SW 1271 (cell line): ENCODE results near the gene CTAG1B.
A peak's percentile ranks its signal among the peaks of the same experiment; 100 is the strongest.
"Not testable (repeated sequence)": the region's sequence is repeated elsewhere in the genome, so short reads cannot be mapped to it uniquely, and the experiment has no call there.

Experiments
- DNase-seq, 2 experiments: peaks; one replicate each; lab custom pipeline; 2025; lab: John Stamatoyannopoulos, UW

Gene CTAG1B

DNA sequence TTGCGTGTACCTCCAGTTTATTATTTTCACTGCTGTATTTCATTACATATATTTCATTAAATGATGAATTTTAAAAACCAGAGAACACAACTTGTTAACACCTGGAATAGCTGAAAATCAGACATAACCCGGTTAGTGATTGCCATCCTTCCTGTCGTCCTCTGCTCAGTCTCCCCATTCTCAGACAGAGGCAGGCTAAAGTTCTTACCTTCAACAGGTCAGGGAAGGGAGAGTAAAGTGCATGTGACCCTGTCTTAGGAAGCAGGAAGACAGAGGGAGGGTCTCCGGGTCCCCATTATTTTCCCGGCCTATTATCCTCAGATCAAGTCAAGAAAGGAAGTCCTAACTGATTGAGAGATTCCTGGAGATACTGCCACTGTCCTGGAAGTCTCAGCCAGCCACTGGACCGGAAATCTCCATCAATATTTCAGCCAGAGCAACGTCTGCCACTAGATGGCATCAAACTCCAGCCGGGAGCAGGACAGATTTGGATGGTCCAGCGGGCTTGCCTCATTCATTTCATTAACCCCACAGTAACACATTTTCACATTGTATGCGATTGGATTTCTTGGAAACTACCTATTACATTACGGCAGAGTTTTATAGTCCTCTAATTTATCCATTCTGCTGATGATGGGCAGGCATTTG lies 1.8 kb upstream of the CTAG1B start:
- not testable (repeated sequence) for DNase-seq

GRCh38 chrX:154613586-154613985 lies 5.5 kb downstream of the CTAG1B start:
- DNase-seq, result not testable (repeated sequence)

- not testable (repeated sequence) for DNase-seq
Observed at GRCh38 chrX:154611146-154611545, 7.9 kb downstream of the CTAG1B start.

DNA sequence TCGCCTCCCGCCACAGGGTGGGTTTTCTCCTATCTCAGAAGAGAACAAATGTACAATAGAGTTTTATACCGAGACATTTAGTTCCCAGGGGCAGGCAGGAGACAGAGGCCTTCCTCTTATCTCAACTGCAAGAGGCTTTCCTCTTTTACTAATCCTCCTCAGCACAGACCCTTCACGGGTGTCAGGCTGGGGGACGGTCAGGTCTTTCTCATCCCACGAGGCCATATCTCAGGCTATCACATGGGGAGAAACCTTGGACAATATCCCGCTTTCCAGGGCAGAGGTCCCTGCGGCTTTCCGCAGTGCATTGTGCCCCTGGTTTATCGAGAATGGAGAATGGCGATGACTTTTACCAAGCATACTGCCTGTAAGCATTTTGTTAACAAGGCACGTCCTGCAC lies 10.3 kb downstream of the CTAG1B start:
- not testable (repeated sequence) for DNase-seq

DNA sequence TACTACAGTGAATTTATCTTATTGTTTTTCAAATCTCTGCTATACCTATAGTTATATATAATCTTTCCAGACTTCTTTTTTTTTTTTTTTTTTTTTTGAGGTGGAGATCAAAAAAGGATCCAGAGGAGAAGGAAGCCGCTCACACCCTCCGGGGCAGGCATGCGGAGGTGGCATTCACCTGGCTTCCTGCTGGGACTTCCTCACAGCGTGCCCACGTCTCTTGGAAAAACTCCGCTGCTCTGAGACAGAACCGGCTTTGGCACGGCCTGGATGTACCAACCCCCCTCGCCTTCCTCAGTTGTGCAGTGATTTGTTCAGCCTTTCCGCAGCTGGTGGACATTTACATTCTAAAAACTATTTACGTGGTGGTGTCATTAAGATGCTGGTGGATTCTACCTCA lies 11.1 kb downstream of the CTAG1B start:
- DNase-seq, result not testable (repeated sequence)

GRCh38 chrX:154607370-154607769 lies 11.7 kb downstream of the CTAG1B start:
- no peak for DNase-seq

GRCh38 chrX:154605566-154605965 lies 13.5 kb downstream of the CTAG1B start:
- no peak for DNase-seq

GRCh38 chrX:154603438-154604430 lies 15.3 kb downstream of the CTAG1B start:
- peak; percentile 52 to 86 for DNase-seq

GRCh38 chrX:154602766-154603437 lies 16.2 kb downstream of the CTAG1B start:
- DNase-seq, result no peak

- no peak for DNase-seq
Observed at GRCh38 chrX:154602226-154602625, 16.9 kb downstream of the CTAG1B start.

DNA sequence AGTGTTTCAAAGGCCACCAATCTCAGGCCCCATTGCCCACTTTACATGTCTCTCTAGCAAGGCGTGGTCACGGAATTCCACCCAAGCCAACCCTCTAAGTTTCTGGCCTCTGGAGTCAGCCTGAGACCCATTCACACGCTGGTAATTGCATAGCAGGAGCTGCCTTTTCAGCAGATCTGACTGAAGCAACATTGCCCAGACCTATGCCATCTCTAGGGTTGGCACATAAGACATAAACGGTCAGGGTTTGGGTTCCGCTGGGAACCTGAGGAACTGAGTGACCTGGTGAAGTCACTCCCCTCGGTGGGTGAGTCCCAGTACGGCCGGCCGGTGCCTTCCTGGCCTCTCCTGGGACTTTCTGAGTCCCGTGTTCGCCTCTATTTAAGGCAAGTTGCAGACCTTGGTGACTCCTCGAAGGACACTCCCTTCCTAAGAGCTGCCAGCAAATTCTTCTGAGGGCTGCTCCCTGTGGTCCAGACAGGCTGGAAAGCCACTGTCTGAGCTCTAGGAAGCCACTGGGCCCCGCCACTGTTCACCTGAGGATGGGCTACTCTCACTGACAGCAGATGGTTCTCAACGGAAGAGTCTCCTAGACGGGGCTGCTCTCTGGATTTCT lies 18.2 kb downstream of the CTAG1B start:
- DNase-seq, result no peak

DNA sequence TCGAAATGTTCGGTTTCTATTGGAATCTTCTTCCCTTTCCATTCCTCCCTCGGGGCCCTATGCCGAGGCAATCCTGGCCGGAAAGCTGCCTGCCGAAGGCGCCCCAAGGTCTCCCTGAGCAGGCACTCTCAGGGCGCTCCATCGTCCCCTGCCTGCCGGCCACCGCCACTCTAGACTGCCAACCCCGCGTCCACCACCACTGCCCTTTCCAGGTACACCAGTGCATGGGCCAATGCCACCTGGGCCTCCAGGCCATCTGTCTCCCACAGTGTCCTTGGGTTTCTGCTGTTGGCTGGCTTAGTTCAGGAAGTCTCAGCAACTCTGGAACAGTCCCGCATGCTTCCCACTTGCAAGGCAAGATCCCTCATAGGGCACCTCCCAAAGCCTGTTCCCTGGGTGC lies 19.6 kb downstream of the CTAG1B start:
- DNase-seq, result no peak

GRCh38 chrX:154598656-154599055 lies 20.4 kb downstream of the CTAG1B start:
- no peak for DNase-seq

DNA sequence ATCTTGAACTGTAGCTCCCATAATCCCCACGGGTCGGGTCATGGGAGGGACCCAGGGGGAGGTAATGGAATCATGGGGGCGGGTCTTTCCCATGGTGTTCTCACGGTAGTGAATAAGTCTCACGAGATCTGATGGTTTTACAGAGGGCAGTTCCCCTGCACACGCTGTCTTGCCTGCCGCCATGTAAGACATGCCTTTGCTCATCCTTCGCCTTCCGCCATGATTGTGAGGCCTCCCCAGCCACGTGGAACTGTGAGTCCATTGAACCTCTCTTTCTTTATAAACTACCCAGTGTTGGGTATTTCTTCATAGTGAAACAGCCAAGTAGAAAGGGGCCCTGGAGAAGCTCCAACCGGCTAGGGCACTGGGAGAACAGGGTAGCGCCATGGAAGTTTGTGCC lies 21.9 kb downstream of the CTAG1B start:
- DNase-seq, result no peak

DNA sequence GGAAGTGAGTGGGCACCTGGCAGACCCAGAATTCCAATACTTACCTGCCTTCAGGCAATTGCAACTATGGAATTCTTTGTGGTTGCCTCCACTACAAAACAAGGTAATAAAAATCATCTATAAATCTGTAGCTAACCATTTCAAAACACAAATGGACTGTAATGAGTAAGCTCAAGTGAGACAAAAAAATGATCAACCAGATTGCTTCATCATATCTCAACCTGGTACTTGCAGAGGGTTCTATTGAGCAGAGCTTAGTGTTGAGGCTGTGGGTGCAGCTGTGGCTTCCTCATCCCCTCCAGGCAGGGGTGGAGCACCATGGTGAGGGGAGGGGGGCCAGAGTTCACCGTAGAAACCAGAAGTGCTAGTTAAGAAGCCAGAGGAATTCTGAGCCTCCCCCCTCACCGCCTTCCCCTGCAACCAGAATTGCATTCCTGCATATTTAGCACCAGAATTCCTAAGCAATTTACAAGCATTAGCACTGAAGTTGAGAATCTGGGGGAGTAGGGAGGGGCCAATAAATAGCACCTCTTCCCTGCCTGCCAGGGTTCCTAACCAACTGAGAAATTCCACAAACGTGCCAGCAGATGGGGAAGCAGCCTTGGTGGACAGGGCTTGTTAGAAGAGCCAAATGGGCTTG lies 22.7 kb downstream of the CTAG1B start:
- peak; percentile 31 to 63 for DNase-seq

GRCh38 chrX:154595559-154596249 lies 23.4 kb downstream of the CTAG1B start:
- no peak for DNase-seq

GRCh38 chrX:154594491-154594890 lies 24.6 kb downstream of the CTAG1B start:
- no peak for DNase-seq

DNA sequence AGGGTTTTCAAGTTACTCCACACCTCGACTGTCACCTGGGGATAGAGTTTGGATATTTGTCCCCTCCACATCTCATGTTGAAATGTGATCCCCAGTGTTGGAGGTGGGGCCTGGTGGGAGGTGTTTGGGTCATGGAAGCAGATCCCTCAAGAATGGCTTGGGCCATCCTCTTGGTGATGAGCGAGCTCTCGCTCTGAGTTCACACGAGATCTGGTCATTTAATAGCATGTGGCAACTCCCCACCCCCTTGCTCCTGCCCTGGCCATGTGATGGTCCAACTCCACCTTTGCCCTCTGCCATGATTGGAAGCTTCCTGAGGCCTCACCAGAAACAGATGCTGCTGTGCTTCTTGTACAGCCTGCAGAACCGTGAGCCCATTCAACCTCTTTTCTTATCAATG lies 25.9 kb downstream of the CTAG1B start:
- no peak for DNase-seq

- no peak for DNase-seq
Observed at GRCh38 chrX:154592505-154592904, 26.6 kb downstream of the CTAG1B start.

GRCh38 chrX:154590415-154590814 lies 28.7 kb downstream of the CTAG1B start:
- DNase-seq, result not testable (repeated sequence)

DNA sequence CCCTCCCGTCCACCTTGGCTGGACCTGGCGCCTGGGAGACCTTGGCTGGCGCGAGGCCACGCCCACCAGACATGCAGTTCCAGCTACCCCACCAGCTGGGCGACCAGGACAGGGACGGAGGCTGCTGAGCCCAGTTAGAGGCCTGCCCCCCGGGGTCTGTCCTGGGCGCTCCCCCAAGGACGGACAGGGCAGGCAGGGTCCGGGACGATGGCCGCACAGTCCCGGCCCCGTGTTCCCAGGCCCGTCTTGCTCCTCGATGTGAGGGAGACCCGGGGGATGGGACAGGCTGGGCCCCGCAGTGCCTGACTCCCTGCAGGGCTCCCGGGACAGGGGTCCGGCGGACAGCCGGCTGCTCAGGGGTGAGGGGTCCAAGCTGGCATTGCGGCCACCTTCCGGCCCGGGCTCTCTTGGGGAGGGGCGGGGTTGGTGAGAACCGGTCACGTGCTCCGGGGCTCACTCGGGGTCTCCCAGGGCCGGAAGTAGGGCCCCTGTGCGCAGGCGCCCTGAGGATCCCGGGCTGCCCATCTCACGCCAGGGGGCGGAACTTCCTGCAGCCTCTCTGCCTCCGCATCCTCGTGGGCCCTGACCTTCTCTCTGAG lies 34.4 kb downstream of the CTAG1B start, which contains the start of gene CTAG1A:
Gene CTAG1A (plus strand): TSS at position 549 of the 599 bp plus-strand sequence. CDS start 74 bp downstream, outside the sequence.
- not testable (repeated sequence) for DNase-seq
